IMR-90 (cell line): Measurements from ENCODE around the gene RANBP3. TPM values are rescaled to one million over a fixed set of nuclear protein-coding genes. Genes with fewer than 3 reads are reported as not detected.

Experiments
- ATAC-seq: fragments of 200-7000 bp; cut with Tn5 transposase; 2 replicates; pipeline ENCODE4 v1.9.1; 2020; ENCODE audit warnings: low read depth, mild to moderate bottlenecking, moderate library complexity
- BruUV-seq: library from RNA; stranded (reverse); fragments of 400-500 nt; replicated peaks from 2 replicates; lab custom pipeline; 2021; lab: Mats Ljungman, UMichigan
- CTCF ChIA-PET: fragments of 300-600 bp; formaldehyde crosslinking; extraction: SDS; loops from one replicate; lab custom pipeline; 2021; ENCODE audit warnings: antibody characterized with exemption; lab: Yijun Ruan, JAX
- POLR2A ChIA-PET: fragments of 300-600 bp; sonication (Branson Sonifier 250); formaldehyde crosslinking; loops from one replicate; lab custom pipeline; 2022; ENCODE audit warnings: antibody characterized with exemption; ENCODE audit not compliant: unreplicated experiment; lab: Charles Lee
- DNase-seq: peaks from one replicate; pipeline ENCODE4 v3.0.0; 2013
- H2AFZ ChIP-seq: replicated peaks from 2 replicates; pipeline ENCODE3; 2013; ENCODE audit warnings: low read length, mild to moderate bottlenecking; ENCODE audit not compliant: poor library complexity
- H2AK5ac ChIP-seq: 2 replicates; pipeline ENCODE4 v1.6.1; 2013; ENCODE audit warnings: low read depth, low read length, inconsistent platforms
- H2AK9ac ChIP-seq: replicated peaks from 2 replicates; pipeline ENCODE3; 2013; ENCODE audit warnings: mild to moderate bottlenecking, low read depth, low read length, moderate library complexity; ENCODE audit not compliant: poor library complexity
- H2BK120ac ChIP-seq: 2 replicates; pipeline ENCODE4 v1.6.1; 2013; ENCODE audit warnings: low read depth, low read length, inconsistent platforms
- H2BK15ac ChIP-seq: 3 replicates; pipeline ENCODE4 v1.6.1; 2013; ENCODE audit warnings: low read depth, low read length, inconsistent platforms
- H2BK20ac ChIP-seq: 2 replicates; pipeline ENCODE4 v1.6.1; 2013; ENCODE audit warnings: low read depth, mild to moderate bottlenecking, inconsistent platforms, low read length, moderate library complexity
- H2BK5ac ChIP-seq: 2 replicates; pipeline ENCODE4 v1.6.1; 2013; ENCODE audit warnings: mild to moderate bottlenecking, low read depth, low read length, inconsistent platforms; ENCODE audit not compliant: poor library complexity, severe bottlenecking
- H3K14ac ChIP-seq: replicated peaks from 2 replicates; pipeline ENCODE4 v1.6.1; 2013; ENCODE audit warnings: low read depth, low read length, inconsistent platforms
- H3K18ac ChIP-seq: 2 replicates; pipeline ENCODE4 v1.6.1; 2013; ENCODE audit warnings: low read depth, low read length, control low read depth
- H3K23ac ChIP-seq: 2 replicates; pipeline ENCODE4 v1.6.1; 2013; ENCODE audit warnings: low read depth, low read length, inconsistent platforms
- H3K27ac ChIP-seq: 2 replicates; pipeline ENCODE4 v1.5.1; 2013; ENCODE audit warnings: mild to moderate bottlenecking, control low read depth, low read length; ENCODE audit not compliant: insufficient read depth
- H3K27me3 ChIP-seq: 2 replicates; pipeline ENCODE4 v1.6.1; 2013; ENCODE audit warnings: low read length; ENCODE audit not compliant: control insufficient read depth, insufficient read depth
- H3K36me3 ChIP-seq: 2 replicates; pipeline ENCODE4 v1.6.1; 2013; ENCODE audit warnings: low read length, mixed read lengths; ENCODE audit not compliant: control insufficient read depth, insufficient read depth
- H3K4ac ChIP-seq: 2 replicates; pipeline ENCODE4 v1.6.1; 2013; ENCODE audit warnings: low read depth, low read length, inconsistent platforms
- H3K4me1 ChIP-seq: 2 replicates; pipeline ENCODE4 v1.6.1; 2013; ENCODE audit warnings: low read length, mixed read lengths; ENCODE audit not compliant: control insufficient read depth, insufficient read depth
- H3K4me2 ChIP-seq: 2 replicates; pipeline ENCODE4 v1.6.1; 2013; ENCODE audit warnings: low read depth, mild to moderate bottlenecking, control low read depth, low read length, moderate library complexity
- H3K4me3 ChIP-seq: 2 replicates; pipeline ENCODE4 v1.5.1; 2013; ENCODE audit warnings: low read depth, mild to moderate bottlenecking, control low read depth, low read length, moderate library complexity; ENCODE audit not compliant: insufficient read depth
- H3K56ac ChIP-seq: 2 replicates; pipeline ENCODE4 v1.6.1; 2013; ENCODE audit warnings: low read length, inconsistent platforms; ENCODE audit not compliant: insufficient read depth; ENCODE audit errors: extremely low read depth
- H3K79me1 ChIP-seq, 2 experiments: 2 replicates each; pipeline ENCODE4 v1.6.1; 2013; ENCODE audit warnings: low read length in 2 of 2, inconsistent platforms in 1 of 2, low read depth in 1 of 2
- H3K9ac ChIP-seq: 2 replicates; pipeline ENCODE4 v1.6.1; 2013; ENCODE audit warnings: low read depth, low read length, control low read depth
- H3K9me1 ChIP-seq: 2 replicates; pipeline ENCODE4 v1.6.1; 2013; ENCODE audit warnings: low read length, inconsistent platforms; ENCODE audit not compliant: insufficient read depth
- H3K9me3 ChIP-seq: 2 replicates; pipeline ENCODE4 v1.6.1; 2013; ENCODE audit warnings: low read length; ENCODE audit not compliant: control insufficient read depth, insufficient read depth
- H4K20me1 ChIP-seq: 2 replicates; pipeline ENCODE4 v1.6.1; 2013; ENCODE audit warnings: low read length, inconsistent platforms; ENCODE audit not compliant: insufficient read depth
- H4K5ac ChIP-seq: 2 replicates; pipeline ENCODE4 v1.6.1; 2013; ENCODE audit warnings: mild to moderate bottlenecking, low read depth, low read length, control low read depth
- H4K8ac ChIP-seq, 2 experiments: 2 replicates each; pipeline ENCODE4 v1.6.1; 2013; ENCODE audit warnings: low read depth in 2 of 2, low read length in 2 of 2, control low read depth in 1 of 2, inconsistent platforms in 1 of 2
- H4K91ac ChIP-seq: 2 replicates; pipeline ENCODE4 v1.6.1; 2013; ENCODE audit warnings: low read depth, low read length, inconsistent platforms; ENCODE audit not compliant: insufficient read depth
- CEBPB ChIP-seq: IDR thresholded peaks from 2 replicates; pipeline ENCODE4 v1.6.1; 2012; ENCODE audit warnings: low read depth, low read length, improper control_type of control experiment
- CHD1 ChIP-seq: IDR thresholded peaks from 2 replicates; pipeline ENCODE4 v1.6.1; 2012; ENCODE audit warnings: low read depth, low read length, improper control_type of control experiment
- FOS ChIP-seq: fragments of 150-350 bp; IDR thresholded peaks from 2 replicates; pipeline ENCODE4 v1.6.1; 2016; ENCODE audit warnings: low read depth, low read length
- MAZ ChIP-seq: IDR thresholded peaks from 2 replicates; pipeline ENCODE4 v1.6.1; 2012; ENCODE audit warnings: low read depth, mild to moderate bottlenecking, low read length, improper control_type of control experiment, moderate library complexity, borderline replicate concordance
- MXI1 ChIP-seq: IDR thresholded peaks from 2 replicates; pipeline ENCODE4 v1.6.1; 2012; ENCODE audit warnings: low read depth, mild to moderate bottlenecking, low read length, moderate library complexity, borderline replicate concordance
- NFE2L2 ChIP-seq: fragments of 150-350 bp; IDR thresholded peaks from 2 replicates; pipeline ENCODE4 v1.6.1; 2016; ENCODE audit warnings: low read depth, mild to moderate bottlenecking, low read length
- RAD21 ChIP-seq: IDR thresholded peaks from 2 replicates; pipeline ENCODE4 v1.6.1; 2012; ENCODE audit warnings: low read length, improper control_type of control experiment
- RCOR1 ChIP-seq: IDR thresholded peaks from 2 replicates; pipeline ENCODE4 v1.6.1; 2012; ENCODE audit warnings: mild to moderate bottlenecking, low read length, improper control_type of control experiment; ENCODE audit not compliant: insufficient replicate concordance
- RFX5 ChIP-seq: IDR thresholded peaks from 2 replicates; pipeline ENCODE4 v1.8.0; 2012; ENCODE audit warnings: low read depth, mild to moderate bottlenecking, low read length, moderate library complexity
- SMC3 ChIP-seq: fragments of 150-350 bp; IDR thresholded peaks from 2 replicates; pipeline ENCODE4 v1.6.1; 2016; ENCODE audit warnings: low read depth, mild to moderate bottlenecking, antibody characterized with exemption, low read length, moderate library complexity
- WGBS, 2 experiments: methylation state at CpG; one replicate each; pipeline versions ENCODE4 v1.1.5 to v1.1.7; 2013; ENCODE audit warnings: missing lambda C conversion rate in 2 of 2; ENCODE audit not compliant: insufficient read length in 1 of 2; ENCODE audit errors: extremely low coverage in 2 of 2; 5-methylcytosine and 5-hydroxymethylcytosine counted together
- dilution Hi-C: fragments of 300-500 bp; cut with HindIII; formaldehyde crosslinking; loops from one replicate; pipeline ENCODE4 v1.14.3; 2018; ENCODE audit warnings: low sequenced_read_pairs; ENCODE audit not compliant: unreplicated experiment
- in situ Hi-C: fragments of 300-500 bp; cut with MboI; formaldehyde crosslinking; loops from 3 replicates; pipeline ENCODE4 v1.14.3; 2019; ENCODE audit warnings: low sequenced_read_pairs, inconsistent platforms, mixed read lengths
- intact Hi-C: fragments of 100-400 bp; cut with micrococcal nuclease; formaldehyde crosslinking; loops from 2 replicates; pipeline ENCODE4 v1.10.0; 2022
- polyA plus RNA-seq, 3 experiments: library from polyadenylated mRNA; depleted of rRNA; stranded (reverse); fragments of >200 nt; gene quantifications; 2 replicates each; pipeline ENCODE4 v1.2.3, GENCODE V29; 2012; ENCODE audit warnings: low replicate concordance in 1 of 3
- total RNA-seq: library from RNA; depleted of rRNA; stranded (reverse); fragments of >200 nt; gene quantifications from 2 replicates; pipeline ENCODE4 v1.2.3, GENCODE V29; 2012
- TF ChIP-seq, protein P1 (sequence below): conservative IDR thresholded peaks from 2 replicates; pipeline ENCODE4 v1.5.1; 2012; ENCODE audit warnings: mild to moderate bottlenecking, low read depth, low read length, improper control_type of control experiment
- TF ChIP-seq, protein P2 (sequence below): fragments of 150-350 bp; IDR thresholded peaks from 2 replicates; pipeline ENCODE4 v1.6.1; 2017; ENCODE audit warnings: mild to moderate bottlenecking, antibody characterized with exemption, low read length, low read depth
- TF ChIP-seq, protein P3 (sequence below): fragments of 150-350 bp; IDR thresholded peaks from 2 replicates; pipeline ENCODE4 v1.6.1; 2016; ENCODE audit warnings: low read depth, mild to moderate bottlenecking, low read length, moderate library complexity, borderline replicate concordance

The RANBP3 gene
- total and polyA plus RNA-seq, 2 of the 4 experiments (the other 2 are of a cell fraction) = 42.5 to 111 TPM

DNA sequence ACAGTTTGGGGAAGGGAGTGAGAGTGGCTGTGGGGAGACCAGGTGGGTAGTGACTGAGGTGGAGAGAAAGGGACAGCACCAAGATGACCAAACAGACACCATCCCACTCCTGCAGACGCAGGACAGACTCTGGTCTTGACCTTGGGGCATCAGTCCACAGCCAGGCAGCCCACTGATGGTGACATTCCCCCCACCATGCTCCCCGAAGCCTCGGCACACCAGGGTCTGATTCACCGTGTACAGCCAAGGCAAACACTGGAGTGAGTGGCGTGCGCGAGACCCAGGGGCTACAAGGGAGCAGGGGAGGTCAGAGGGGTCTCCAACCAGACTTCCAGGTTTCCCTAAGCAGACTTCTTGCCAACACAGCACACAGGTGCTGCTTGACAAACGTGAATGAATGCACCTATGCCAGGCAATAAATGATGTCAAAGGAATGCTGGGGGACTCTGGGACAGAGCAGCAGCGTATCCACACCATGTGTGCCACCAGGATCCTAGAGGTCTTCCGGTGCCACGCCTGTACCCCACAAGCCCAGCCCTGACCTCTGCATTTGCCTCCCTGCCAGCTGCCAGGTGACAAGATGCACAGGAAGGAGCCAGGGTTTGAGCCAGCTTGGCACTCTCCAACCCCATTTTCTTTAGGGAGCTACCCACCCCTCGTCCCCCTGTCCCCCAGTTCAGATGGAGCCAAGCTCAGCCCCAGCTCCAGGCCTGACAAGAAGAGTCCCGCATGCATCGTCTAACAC is 18.5 kb downstream of the RANBP3 start:
- in situ Hi-C loops (no loop called here), dilution Hi-C loops (no loop called here), intact Hi-C loops (loop anchor here (10.0 kb wide), 1 partner anchor 155 kb away; the partner anchor contains the start of gene NRTN)
- Histone ChIP-seq H3K56ac (no peak overlapping the region), H2BK5ac (no peak overlapping the region), H2AFZ (peak overlapping the region; percentile 15), H4K5ac (no peak overlapping the region; the same call in 1 of the 2 replicates), H3K18ac (no peak overlapping the region; the same call in 1 of the 2 replicates), H2BK15ac (peak overlapping the region; percentile 59; the same call in 1 of the 3 replicates), H3K27ac (peak overlapping the region; percentile 1; the same call in 1 of the 2 replicates), H3K4me2 (no peak overlapping the region), H2AK5ac (peak overlapping the region; percentile 81), H3K4ac (peak overlapping the region; percentile 69), H3K9me3 (no peaks in the 10 kb centered on the region), H2AK9ac (no peak overlapping the region), H3K23ac (peak overlapping the region; percentile 58; the same call in 1 of the 2 replicates), H2BK20ac (no peak overlapping the region), H4K20me1 (peaks cover 93% of the 10 kb centered on the region), H3K14ac (peak overlapping the region; percentile 78), H3K36me3 (peaks cover under 1% of the 10 kb centered on the region; the same call in 1 of the 2 replicates), H3K4me3 (no peak overlapping the region), H3K9me1 (peaks cover 60% of the 10 kb centered on the region), H2BK120ac (no peak overlapping the region), H4K8ac (peak overlapping the region in 1 of 2 experiments; percentile 12; a peak in 1 of 4 replicates), H3K9ac (no peak overlapping the region), H3K79me1 (peaks cover 24 to 99% of the 10 kb centered on the region in 2 experiments), H4K91ac (peak overlapping the region; percentile 44; the same call in 1 of the 2 replicates), H3K27me3 (no peaks in the 10 kb centered on the region), H3K4me1 (peaks cover 50% of the 10 kb centered on the region)
- no TSS peak for BruUV-seq
- POLR2A ChIA-PET = interaction anchor here (0.6 kb wide), 1 partner anchor 12 kb away, joined by 5 read pairs; no protein-coding TSS in a partner anchor
- DNase-seq (no peak), ATAC-seq (no peak)
- CTCF ChIA-PET = no interaction called here
- WGBS, 2 experiments = 83% methylated on average over 4 of the region's 14 CpGs; no CpG with 5 or more reads in 1 of the 2 experiments
- no peak for TF ChIP-seq MAZ
- no peak for TF ChIP-seq RFX5
- TF ChIP-seq CEBPB = no peak
- TF ChIP-seq RAD21 = no peak
- no peak for TF ChIP-seq SMC3
- TF ChIP-seq, protein P1, sequence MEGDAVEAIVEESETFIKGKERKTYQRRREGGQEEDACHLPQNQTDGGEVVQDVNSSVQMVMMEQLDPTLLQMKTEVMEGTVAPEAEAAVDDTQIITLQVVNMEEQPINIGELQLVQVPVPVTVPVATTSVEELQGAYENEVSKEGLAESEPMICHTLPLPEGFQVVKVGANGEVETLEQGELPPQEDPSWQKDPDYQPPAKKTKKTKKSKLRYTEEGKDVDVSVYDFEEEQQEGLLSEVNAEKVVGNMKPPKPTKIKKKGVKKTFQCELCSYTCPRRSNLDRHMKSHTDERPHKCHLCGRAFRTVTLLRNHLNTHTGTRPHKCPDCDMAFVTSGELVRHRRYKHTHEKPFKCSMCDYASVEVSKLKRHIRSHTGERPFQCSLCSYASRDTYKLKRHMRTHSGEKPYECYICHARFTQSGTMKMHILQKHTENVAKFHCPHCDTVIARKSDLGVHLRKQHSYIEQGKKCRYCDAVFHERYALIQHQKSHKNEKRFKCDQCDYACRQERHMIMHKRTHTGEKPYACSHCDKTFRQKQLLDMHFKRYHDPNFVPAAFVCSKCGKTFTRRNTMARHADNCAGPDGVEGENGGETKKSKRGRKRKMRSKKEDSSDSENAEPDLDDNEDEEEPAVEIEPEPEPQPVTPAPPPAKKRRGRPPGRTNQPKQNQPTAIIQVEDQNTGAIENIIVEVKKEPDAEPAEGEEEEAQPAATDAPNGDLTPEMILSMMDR = no peak
- no peak for TF ChIP-seq FOS
- TF ChIP-seq, protein P2, sequence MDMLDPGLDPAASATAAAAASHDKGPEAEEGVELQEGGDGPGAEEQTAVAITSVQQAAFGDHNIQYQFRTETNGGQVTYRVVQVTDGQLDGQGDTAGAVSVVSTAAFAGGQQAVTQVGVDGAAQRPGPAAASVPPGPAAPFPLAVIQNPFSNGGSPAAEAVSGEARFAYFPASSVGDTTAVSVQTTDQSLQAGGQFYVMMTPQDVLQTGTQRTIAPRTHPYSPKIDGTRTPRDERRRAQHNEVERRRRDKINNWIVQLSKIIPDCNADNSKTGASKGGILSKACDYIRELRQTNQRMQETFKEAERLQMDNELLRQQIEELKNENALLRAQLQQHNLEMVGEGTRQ = no peak
- TF ChIP-seq NFE2L2 = no peak
- no peak for TF ChIP-seq RCOR1
- TF ChIP-seq MXI1 = no peak
- TF ChIP-seq CHD1 = no peak
- TF ChIP-seq, protein P3, sequence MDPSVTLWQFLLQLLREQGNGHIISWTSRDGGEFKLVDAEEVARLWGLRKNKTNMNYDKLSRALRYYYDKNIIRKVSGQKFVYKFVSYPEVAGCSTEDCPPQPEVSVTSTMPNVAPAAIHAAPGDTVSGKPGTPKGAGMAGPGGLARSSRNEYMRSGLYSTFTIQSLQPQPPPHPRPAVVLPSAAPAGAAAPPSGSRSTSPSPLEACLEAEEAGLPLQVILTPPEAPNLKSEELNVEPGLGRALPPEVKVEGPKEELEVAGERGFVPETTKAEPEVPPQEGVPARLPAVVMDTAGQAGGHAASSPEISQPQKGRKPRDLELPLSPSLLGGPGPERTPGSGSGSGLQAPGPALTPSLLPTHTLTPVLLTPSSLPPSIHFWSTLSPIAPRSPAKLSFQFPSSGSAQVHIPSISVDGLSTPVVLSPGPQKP = no peak
